Activated B cell treated with CpG ODN at 0.5 μM for 24 hours (primary cell): ENCODE data around the gene EIF4A3. TPM values are rescaled to one million over a fixed set of nuclear protein-coding genes. Genes with fewer than 3 reads are reported as not detected.

Source experiments
- ATAC-seq: fragments of 200-7000 bp; cut with Tn5 transposase; one replicate; pipeline ENCODE4 v1.10.0; 2021; ENCODE audit warnings: low read depth, mild to moderate bottlenecking, moderate library complexity
- CTCF ChIA-PET: fragments of 350-600 bp; sonication (Branson Sonifier 250); formaldehyde crosslinking; loops from one replicate; lab custom pipeline; 2021; ENCODE audit warnings: antibody characterized with exemption; lab: Charles Lee
- POLR2A ChIA-PET: fragments of 350-600 bp; sonication (Branson Sonifier 250); formaldehyde crosslinking; loops from one replicate; lab custom pipeline; 2021; ENCODE audit warnings: antibody characterized with exemption; lab: Charles Lee
- DNase-seq: peaks from one replicate; pipeline ENCODE4 v3.0.0; 2022
- H3K27ac Mint-ChIP-seq: one replicate; pipeline ENCODE4 v1.8.0; 2020; ENCODE audit warnings: mixed read lengths
- H3K27me3 Mint-ChIP-seq: one replicate; pipeline ENCODE4 v1.8.0; 2021; ENCODE audit warnings: mixed read lengths
- H3K36me3 Mint-ChIP-seq: one replicate; pipeline ENCODE4 v1.8.0; 2021; ENCODE audit warnings: low read depth, mixed read lengths
- H3K4me1 Mint-ChIP-seq: one replicate; pipeline ENCODE4 v1.8.0; 2021; ENCODE audit warnings: mixed read lengths
- H3K4me3 Mint-ChIP-seq: one replicate; pipeline ENCODE4 v1.8.0; 2020; ENCODE audit warnings: mild to moderate bottlenecking, mixed read lengths
- H3K9me3 Mint-ChIP-seq: one replicate; pipeline ENCODE4 v1.8.0; 2020; ENCODE audit warnings: mixed read lengths
- CTCF ChIP-seq: fragments of 200-600 bp; IDR thresholded peaks from one replicate; pipeline ENCODE4 v1.8.0; 2022; ENCODE audit warnings: antibody characterized with exemption, mild to moderate bottlenecking
- intact Hi-C: fragments of 100-400 bp; cut with micrococcal nuclease; formaldehyde crosslinking; loops from one replicate; pipeline ENCODE4 v1.15.1; 2024
- total RNA-seq: library from RNA; stranded (reverse); gene quantifications from 2 replicates; pipeline ENCODE4 v1.2.3, GENCODE V29; 2022

The EIF4A3 gene
- total RNA-seq, 1 donor from 2014 or later = 88.1 TPM

- peaks cover 3% of the 10 kb centered on the region for H3K9me3 Mint-ChIP-seq
- no peaks in the 10 kb centered on the region for H3K27me3 Mint-ChIP-seq
- CTCF ChIA-PET = no interaction called here
- H3K27ac Mint-ChIP-seq = no peak overlapping the region
- peaks cover 27% of the 10 kb centered on the region for H3K4me1 Mint-ChIP-seq
- DNase-seq (no peak), ATAC-seq (no peak)
- no peak for TF ChIP-seq CTCF
- H3K36me3 Mint-ChIP-seq = peaks cover 5% of the 10 kb centered on the region
- POLR2A ChIA-PET = no interaction called here
- H3K4me3 Mint-ChIP-seq = no peak overlapping the region
- intact Hi-C loops = loop anchor here (2.0 kb wide), 1 partner anchor 113 kb away; no protein-coding TSS in a partner anchor
Measured at GRCh38 chr17:80151333-80151732, 4.4 kb upstream of the EIF4A3 start.

- DNase-seq = no peak
- ATAC-seq = peak; percentile 4
- peaks cover 42% of the 10 kb centered on the region for H3K36me3 Mint-ChIP-seq
- H3K27ac Mint-ChIP-seq = peak overlapping the region; percentile 90
- TF ChIP-seq CTCF = no peak
- H3K27me3 Mint-ChIP-seq = no peaks in the 10 kb centered on the region
- POLR2A ChIA-PET = interaction anchor here (0.6 to 1.7 kb wide), 12 partner anchors 20 to 1822 kb away, joined by 3 to 11 read pairs (median 4); partner anchors contain the start of genes CEP131 and GAA
- peak overlapping the region; percentile 98 for H3K4me3 Mint-ChIP-seq
- CTCF ChIA-PET = interaction anchor here (1.6 kb wide), 1 partner anchor 45 kb away, joined by 6 read pairs; the partner anchor contains the start of gene GAA
- H3K4me1 Mint-ChIP-seq = peaks cover 41% of the 10 kb centered on the region
- no peaks in the 10 kb centered on the region for H3K9me3 Mint-ChIP-seq
- intact Hi-C loops = loop anchor here (1.0 to 5.0 kb wide), 8 partner anchors 45 to 1366 kb away; partner anchors contain the start of genes ACTG1, CBX4 and GAA
Measured at GRCh38 chr17:80146121-80147034, 550 bp downstream of the EIF4A3 start.

GRCh38 chr17:80145076-80146075 is 1.6 kb downstream of the EIF4A3 start:
- Mint-ChIP-seq H3K4me3 (peak overlapping the region; percentile 90), H3K4me1 (peaks cover 41% of the 10 kb centered on the region), H3K27ac (no peak overlapping the region), H3K36me3 (peaks cover 51% of the 10 kb centered on the region), H3K9me3 (no peaks in the 10 kb centered on the region), H3K27me3 (no peaks in the 10 kb centered on the region)
- no peak for DNase-seq
- intact Hi-C loops = loop anchor here (5.0 kb wide), 4 partner anchors 63 to 1367 kb away; partner anchors contain the start of genes ACTG1 and CBX4
- CTCF ChIA-PET = interaction anchor here (0.8 to 1.6 kb wide), 2 partner anchors 33 to 44 kb away, joined by 3 to 6 read pairs; partner anchors contain the start of gene GAA
- ATAC-seq = no peak
- TF ChIP-seq CTCF = no peak
- POLR2A ChIA-PET = interaction anchor here (0.6 to 1.7 kb wide), 11 partner anchors 21 to 1823 kb away, joined by 3 to 11 read pairs (median 4); partner anchors contain the start of genes CEP131 and GAA

GRCh38 chr17:80142929-80143328 is 4.0 kb downstream of the EIF4A3 start:
- DNase-seq (no peak), ATAC-seq (no peak)
- no peaks in the 10 kb centered on the region for H3K27me3 Mint-ChIP-seq
- peaks cover 75% of the 10 kb centered on the region for H3K36me3 Mint-ChIP-seq
- H3K4me3 Mint-ChIP-seq = no peak overlapping the region
- CTCF ChIA-PET = no interaction called here
- POLR2A ChIA-PET = no interaction called here
- intact Hi-C loops = no loop called here
- H3K9me3 Mint-ChIP-seq = no peaks in the 10 kb centered on the region
- no peak for TF ChIP-seq CTCF
- H3K4me1 Mint-ChIP-seq = peaks cover 35% of the 10 kb centered on the region
- H3K27ac Mint-ChIP-seq = no peak overlapping the region
